Fibroblast of skin of scalp (primary cell): ENCODE results near the gene BMF.

ENCODE experiments used
- DNase-seq: peaks from one replicate; pipeline ENCODE4 v3.0.0-alpha.2; 2013

BMF gene

DNA sequence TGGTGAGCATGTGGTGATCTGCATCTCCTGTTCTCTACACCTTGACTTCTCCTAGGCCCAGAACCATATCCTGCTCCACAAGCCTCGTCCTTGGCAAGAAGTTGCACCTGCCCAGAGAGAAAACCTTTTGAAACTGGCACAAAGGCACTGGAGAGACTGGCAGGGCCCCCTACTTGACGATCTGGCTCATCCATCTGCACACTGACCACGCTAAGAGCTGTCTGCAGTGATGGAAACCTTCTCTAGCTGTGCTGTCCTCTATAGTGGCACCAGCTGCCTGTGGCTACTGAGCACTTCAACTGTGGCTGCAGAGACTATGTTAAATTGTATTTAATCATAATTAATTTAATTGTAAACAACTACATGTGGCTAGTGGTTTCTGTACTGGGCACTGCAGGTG is 43.5 kb downstream of the BMF start:
- DNase-seq, result no peak

DNA sequence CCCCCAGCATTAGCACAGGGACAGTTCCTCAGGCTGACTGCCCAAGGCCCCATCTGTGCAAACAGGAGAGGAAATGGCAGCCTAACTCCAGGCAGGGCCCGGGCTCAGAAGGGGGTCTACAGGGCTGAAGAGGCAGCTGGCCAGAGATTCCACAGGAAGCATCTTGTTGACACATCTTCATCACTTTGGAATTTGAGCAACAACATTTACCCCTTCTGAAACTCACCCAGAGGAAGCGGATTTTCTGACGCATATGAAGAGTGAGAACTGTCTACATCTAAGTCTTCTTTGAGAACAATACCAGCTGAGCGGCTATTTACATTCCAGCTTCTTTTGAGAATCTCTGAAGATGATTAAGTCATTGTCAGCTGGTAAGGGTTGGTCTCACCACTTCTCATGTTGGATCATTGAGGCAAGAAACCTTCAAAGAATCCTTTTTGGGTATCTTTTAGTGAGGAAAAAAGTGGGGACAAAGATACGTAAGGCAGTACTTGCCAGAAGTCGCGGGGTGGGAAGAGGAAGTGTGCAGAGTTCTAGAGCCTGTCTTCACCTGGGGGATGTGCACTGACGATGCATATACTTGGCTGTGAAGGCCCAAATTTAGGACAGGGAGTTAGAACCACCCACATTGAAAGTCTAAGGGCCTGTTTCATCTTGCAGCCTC is 44.3 kb downstream of the BMF start:
- DNase-seq, result peak; percentile 97

DNA sequence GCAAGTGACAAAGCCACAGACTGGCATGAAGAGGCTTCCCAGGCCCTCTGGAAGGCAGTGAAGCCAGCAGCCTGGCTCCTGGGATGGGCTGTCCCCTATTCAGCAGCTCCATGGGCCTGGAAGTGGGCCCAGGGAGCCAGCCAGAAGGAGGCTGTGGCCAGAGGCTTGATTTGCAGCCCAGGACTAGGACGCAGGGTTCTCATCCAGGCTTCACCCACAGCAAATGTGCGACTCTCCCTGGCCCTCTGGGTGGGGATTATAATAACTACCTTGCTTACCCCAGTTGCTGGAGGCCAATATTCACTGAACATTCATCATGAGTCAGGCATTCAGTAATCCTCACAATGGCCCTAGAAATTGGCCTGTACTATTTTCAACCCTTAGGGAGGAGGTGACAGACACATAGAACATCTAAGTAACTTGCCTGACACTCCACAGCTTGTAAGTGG is 45.1 kb downstream of the BMF start:
- peak; percentile 87 for DNase-seq

DNA sequence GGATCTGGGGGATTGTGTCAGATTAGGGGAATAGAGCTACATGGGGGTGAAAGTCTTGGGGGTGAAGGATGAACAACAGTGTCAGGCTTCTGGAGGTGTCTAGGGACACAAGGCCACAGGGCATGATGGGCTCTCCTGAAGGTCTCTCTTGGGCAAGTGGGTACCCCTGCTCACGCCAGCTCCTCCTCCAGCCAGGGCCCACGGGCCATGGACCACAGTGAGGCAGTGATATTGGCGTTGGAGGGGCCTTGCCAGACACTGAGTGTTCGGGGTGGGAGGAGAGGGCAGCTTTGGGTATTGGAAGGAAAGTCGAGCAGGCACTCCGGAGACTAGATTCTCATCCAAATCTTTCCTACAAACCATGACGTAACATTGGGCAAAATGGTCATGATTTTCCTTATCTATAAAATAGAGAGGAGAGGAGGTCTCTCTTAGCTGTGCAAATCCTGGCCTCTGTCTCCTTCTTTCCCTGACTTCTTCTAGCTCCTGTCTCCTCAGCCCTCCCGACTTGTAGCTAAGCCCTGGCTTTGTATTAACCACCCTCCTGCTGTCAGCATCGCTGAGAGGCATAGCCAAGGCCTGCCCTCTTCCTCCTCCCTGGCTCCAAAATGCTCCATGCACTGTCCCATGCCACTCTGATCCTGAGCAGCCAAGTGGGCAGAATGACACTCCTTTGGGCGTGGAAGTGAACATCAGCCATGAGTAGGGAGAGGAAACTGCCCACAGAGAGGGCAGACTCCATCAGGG is 45.7 kb downstream of the BMF start:
- DNase-seq, result no peak

DNA sequence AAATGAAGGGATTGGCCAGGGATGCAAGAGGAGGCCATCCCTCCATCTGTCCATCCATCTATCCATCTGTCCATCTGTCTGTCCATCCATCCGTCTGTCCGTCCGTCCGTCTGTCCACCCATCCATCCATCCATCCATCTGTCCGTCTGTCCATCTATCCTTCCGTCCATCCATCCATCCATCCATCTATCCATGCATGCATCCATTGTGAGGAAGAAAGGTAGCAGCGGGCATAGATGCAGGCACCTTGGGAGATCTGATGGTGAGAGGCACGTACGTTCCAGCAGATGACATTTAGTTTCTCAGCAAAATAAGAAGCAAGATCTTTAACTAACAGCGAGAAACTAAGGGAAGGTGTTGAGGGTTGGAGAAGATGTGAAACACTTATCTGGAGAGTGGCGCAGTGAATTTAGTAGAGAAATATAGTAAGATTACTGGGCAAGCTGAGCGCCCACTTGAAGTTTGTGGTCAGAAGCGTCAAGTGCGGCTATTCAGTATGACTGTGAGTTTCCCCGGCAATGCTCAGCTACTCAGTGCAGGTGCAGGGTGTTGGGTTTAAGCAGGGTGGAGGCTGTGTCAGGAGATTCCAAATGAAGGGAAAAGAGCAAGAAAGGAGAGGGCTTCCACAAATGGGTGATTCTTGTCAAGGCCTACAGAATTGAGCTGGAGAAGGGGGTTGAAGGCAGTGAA is 47.3 kb downstream of the BMF start:
- DNase-seq, result no peak

DNA sequence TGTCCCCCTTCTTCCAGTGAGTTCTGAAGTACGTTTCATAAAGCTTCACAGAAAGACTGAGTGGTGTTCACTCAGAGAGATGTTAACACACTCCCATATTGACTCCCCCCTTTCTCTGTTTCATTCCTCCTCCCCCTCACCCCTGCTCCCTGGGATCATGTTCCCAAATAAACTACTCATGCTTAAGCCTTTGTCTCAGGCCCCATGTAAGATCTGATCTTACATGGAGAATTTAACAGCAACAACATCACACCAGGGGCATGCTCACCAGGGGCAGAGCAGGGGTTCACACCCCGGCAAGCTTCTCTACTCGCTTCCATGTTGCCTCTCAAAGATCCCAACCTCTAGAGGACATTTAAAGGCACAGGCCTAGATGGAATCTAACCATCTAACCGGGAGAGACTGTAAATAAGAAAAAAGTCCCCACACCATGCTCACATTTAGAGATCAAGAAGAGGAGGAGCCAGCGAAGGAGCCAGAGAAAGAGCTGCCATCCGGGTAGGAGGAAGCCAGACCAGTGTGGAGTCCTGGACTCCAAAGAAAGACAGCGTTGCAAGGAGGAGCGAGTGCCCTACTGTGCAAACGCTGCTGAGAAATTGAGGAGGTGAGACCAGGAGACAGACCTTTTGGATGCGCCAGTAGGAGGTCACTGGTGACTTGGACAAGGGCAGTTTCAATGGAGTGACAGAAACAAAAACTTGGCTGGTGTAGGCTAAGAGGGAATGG is 48.3 kb downstream of the BMF start:
- no peak for DNase-seq

DNA sequence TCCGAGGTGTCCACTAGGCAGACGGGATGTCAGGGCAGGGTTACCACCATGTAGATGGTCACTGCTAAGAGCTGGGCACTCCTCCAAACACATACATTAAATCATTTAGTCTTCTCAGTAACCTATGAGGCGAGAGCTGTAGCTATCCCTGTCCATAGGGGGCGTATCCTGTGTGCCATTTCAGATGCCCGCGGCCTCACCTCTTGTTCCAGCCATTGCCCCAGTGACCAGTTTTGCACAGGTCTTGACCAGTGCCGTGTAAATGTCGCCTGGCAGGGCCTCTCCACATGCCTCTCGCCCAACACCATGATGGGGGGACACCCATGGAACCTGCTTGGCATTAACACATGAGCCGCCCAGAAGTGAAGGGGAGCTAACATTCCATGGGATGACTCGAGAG is 48.9 kb downstream of the BMF start:
- DNase-seq, result no peak

DNA sequence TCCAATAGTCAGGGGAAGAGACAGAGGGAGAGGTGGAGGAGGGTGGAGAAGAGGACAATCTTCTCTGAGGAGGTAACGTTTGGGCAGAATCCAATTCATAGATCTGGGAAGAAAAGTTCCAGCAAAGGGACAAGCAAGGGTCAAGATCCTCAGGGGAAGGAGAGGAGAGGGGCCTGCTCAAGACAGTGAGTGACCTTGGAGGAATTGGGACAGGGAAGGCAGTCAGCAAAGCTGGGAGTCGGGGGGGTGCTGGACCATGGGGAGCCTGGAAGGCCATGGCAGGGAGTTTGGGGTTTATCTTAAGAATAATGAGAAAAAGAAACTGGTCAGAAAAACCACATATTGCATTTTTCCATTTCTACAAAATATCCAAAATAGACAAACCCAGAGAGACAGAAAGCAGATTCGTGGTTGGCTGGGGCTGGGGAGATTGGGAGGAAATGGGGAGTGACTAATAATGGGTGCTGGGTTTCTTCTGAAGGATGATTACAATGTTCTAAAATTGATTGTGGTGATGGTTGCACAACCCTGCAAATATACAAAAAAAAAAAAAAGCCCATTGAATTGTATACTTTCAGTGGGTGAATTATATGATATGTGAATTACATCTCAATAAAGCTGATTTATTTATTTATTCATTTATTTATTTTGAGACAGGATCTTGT is 50.1 kb downstream of the BMF start:
- DNase-seq, result peak; percentile 77

DNA sequence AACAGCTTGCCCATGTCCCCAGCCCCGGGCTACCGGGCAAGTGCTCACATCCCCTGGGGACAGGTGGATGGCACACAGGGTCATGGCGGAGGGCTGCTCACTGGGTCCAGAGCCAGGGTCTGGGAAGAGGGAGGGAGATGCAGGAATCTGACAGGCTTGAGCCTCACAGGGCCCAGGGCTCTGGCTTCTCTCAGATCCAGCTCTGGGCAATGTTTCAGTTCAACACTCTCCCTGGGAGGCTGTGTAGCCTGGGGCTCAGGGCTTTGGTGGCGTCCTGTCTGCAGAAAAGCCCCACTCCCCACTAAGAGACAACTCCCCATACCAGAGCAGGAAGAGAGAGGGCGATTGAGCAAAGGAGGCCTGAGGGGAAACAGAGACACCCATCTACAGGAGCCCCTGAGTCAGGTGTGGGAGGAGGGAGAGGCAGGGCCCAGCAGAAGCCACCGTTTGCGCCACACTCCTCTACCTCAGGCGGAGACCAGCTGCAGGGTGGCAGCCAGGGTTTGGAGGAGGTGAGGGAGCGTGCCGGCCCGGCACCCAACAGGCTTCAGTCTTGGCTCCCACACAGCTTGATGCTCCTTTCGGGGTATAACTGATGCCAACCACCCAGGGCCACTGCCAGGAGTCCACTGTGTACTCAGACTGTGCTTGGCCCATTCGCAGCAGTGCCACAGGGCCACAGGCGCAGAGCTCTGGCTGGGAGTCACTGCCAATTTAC is 52.9 kb downstream of the BMF start:
- no peak for DNase-seq

DNA sequence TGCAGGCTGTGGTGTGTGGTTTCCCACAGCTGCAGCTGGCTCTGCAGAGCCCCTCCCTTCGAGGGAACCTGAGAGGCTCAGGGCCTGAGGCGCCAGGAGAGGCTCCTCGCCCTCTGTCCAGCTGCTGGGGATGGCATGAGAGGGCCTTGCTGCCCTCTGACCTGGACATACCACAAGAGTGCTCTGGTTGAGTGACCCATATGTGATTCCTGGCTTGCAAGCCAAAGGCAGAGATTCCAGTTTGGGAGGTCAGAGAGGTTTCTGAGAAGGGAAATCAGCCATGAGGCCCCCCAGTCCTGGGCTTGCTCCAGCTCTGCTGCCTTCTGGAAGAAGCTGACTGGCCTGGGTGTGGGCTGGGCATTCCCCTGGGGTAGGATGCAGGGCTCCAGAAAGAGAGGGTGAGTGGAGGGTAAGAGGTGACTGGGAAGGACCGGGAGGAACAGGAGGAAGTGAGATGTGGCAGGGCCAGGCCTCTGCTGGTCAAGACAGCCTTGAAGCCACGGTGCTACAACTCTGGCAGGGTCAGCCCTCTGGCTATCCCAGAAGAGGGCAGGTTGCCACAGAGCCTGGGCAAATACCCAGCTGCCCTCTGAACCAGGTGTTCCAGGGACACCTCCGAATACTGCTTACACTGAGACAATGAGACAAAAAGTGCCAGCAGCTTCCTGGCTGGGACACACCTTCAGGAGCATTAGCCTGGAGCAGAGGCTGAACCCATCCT is 53.7 kb downstream of the BMF start:
- DNase-seq, result no peak

DNA sequence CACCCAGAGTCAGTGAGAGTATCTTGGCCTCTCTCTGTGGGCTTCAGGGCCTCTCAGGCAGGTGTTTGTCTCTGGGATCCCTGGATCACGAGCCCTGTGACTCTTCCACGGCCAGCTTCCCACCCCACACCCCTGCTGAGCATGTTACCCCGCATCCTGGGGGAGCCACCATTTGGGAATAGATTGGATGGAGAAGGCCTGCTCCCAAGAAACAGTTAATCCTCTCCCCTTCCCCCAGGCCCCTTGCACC is 54.1 kb downstream of the BMF start:
- no peak for DNase-seq

DNA sequence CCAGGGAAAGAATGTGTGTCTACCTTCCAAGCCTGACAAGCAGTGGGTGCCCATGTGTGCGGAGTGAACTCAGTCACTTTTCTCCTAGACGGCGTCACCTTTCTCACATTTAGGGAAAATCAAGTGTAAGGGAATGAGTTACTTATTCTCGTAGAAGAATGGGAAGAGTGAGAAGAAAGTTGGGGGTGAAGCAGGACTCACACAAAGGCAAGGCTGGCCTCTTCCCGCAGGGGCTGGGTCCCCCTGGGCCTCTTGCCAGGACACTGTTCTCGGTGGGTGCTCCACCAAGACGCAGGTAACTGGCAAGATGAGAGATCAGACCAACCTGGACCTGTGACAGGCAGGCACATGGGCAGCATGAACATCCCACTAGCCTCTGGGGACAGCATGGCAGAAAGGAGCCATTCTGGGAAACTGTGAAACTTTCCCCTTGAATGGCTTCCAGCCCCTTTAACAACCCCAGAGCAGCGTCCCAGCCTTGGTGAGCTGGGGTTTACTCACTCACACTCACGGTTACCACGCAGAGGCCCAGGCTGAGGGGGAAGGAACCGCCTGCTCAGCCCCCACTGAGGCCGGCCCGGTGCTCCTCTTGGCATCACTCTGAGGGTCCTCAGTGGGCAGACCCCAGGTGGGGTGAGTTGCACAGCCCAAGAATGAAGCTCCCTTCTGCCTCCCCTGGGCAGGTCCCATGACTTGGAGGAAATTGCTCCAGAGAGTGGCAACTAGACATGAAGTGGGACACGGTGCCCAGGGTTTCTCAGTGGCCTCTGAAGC is 54.7 kb downstream of the BMF start:
- DNase-seq, result no peak

DNA sequence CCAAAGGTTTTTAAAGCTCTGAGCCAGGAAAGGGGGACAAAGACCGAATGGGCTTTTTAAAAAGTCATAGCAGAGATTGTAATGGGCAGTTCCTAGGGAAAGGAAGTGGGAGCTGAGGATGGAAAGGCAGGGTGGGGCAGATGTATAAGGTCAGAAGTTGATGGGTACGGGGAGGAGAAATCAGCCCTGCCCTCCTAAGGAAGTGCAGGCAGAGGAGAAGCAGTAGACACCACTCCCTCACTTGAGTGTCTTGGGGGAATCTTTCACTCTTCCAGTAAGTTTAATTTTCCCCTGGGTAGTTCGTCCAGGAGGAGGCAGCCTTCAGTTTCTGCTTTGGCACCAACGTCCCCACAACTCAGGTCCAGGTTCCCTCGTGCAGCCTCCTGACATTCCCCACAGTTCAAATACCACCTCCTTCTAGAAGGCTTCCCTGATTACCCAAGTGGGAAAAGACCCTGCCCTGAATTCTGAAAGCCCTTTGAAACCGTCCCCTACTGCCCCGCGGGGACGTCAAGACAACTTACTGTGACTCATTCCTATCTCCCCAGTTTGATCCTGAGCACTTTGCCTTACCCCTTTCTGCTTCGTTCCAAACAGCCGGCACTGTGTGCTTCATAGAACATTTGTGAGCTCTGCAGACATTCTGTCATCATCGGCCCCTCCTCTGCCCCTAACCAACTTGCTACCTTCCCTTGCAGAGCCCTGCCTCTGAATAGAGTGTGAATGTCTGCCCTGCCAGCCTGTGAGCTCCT is 55.4 kb downstream of the BMF start:
- DNase-seq, result no peak

DNA sequence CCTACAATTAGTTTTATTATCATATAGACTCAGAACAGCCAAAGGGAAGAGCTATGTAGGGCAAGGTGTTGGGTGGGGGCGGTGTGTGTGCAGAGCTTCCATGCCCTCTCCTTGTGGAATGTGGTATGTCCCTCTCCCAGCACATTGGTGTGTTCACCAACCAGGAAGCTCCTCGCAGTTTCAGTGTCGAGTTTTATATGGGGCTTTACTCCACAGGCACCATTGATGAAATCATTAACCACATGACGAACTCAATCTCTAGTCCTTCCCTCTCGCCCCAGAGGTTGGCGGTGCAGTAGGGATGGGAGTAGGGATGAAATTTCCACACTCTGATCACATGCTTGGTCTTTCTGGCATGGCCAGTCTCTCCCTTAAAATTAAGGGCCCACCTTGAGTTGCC is 56.1 kb downstream of the BMF start:
- DNase-seq, result no peak

DNA sequence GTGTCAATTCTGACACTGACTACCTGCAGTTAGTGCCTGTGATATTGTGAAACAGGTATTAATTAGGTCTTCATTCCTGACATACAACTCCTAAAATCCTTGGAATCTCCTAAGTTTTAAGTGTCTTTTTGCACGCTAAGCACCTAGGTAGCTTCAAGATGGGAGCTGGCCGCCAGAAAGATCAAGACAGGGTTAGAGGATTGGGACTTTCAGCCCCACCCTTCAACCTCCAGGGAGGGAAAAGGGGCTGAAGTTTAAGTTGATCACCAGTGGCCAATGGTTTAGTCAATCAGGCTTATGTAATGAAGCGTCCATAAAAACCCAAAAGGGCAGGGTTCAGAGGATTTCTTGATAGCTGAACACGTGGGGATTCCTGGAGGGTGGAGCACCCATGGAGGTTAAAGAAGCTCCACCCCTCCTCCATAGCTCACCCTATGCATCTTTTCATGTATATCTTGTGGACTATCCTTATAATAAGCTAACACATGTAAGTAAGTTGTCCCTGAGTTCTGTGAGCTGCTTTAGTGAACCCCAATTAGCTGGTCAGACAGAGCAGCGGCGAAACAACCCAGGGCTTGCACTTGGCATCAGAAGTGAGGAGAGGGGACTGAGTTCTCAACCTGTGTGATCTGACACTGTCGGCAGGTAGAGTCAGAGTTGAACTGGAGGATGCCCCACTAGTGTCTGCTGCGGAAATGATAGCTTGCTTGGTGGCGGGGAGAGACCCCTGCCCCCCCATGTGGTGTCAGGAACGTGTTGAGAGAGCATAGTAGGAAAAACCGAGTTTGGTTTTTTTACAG is 56.9 kb downstream of the BMF start:
- DNase-seq, result no peak

DNA sequence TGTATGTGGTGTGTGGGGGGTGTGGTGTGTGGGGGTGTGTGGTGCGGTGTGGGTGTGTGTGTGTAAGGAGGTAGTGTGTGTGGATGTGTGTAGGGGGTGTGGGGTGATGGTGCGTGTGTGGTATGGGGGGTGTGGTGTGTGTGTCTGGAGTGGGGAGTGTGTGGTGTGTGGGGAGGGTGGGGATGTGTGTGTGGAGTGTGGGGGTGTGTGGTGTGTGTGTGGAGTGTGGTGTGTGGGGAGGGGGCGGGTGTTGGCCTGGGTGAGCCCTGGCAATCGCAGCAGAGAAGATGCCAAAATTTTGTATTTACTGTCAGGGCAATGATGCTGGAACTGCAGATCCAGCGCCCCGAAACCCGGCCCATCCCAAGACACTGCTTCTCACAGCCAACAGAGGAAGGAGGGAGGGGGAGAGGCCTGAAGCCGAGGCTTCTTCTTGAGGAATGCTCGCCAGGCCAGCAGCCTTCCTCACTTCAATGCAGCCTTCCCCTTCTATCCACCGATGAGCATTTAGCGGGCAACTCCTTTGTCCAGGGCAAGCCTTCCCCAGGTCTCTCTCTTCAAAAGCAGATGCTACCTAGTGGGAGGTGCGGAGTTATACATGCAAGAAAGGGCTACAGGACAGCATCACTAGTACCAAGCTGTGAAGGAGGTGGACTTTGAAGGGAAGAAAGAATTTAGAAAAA is 57.8 kb downstream of the BMF start:
- DNase-seq, result peak; percentile 37

DNA sequence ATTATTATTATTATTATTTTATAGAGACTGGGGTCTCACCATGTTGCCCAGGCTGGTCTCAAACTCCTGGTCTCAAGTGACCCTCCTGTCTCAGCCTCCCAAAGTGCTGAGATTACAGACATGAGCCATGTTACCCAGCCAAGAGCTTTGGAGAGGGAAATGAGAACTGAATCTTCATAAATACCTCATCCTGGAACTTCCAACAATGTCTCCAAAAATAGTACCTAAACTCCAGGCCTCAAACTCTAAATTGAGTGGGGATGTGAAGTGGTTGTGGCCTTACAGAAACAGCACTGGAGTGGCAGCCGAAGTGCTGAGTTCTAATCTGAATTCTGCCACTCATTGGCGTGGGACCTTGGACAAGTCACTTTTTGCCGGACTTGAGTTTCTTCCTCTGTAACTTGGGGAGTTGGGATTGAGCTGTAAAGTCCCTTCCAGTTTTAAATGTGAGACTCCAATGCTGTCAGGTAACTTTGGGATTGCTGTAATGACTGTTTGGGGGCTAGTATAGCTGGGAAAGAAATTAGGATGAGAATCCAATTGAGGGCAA is 59.7 kb downstream of the BMF start:
- DNase-seq, result no peak

DNA sequence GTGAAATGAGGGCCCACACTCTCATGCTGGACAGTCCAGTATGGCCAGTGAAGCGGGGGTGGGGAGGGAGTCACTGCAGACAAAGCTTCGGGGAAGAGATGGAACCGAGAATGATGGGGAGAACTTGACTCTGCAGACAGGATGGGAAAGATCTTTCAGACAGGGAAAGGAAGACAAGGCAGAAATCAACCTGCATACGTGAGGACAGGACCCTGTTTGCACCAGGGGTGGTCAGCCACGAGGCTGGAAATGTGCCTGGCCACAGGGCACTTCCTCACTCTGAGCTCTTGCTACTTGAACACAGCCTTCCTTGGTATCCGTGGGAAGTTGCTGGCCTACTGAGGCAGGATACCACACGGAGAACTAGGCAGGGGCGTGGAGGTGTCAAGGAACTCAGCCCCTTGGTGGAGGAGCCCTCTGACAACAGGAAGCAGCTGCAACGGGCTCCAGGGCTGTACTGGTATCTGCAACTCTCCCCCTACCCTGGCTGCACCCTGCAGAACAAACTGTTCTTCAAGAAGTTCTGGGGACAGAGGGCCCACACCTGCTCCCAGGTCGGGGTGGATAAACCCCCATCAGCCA is 60.4 kb downstream of the BMF start:
- DNase-seq, result no peak
